Measurements from ENCODE around the gene SHC2. TPM values are rescaled to one million over a fixed set of nuclear protein-coding genes. Genes with fewer than 3 reads are reported as not detected.
"Not testable (repeated sequence)": the region's sequence is repeated elsewhere in the genome, so short reads cannot be mapped to it uniquely, and the experiment has no call there.

The SHC2 gene
- total RNA-seq, 2 experiments from 2014 or later: 0.40 to 0.53 TPM

- Mint-ChIP-seq H3K36me3 (peaks cover 12% of the 10 kb centered on the region), H3K4me1 (peaks cover 2% of the 10 kb centered on the region), H3K27ac (no peak overlapping the region), H3K9me3 (peaks cover 19% of the 10 kb centered on the region), H3K27me3 (peaks cover 8% of the 10 kb centered on the region), H3K4me3 (no peak overlapping the region)
- no peak for DNase-seq
- POLR2A ChIA-PET: no interaction called here
- ATAC-seq (ENCODE audit: low read depth): no peak
Observed at GRCh38 chr19:392375-392970, 68.4 kb downstream of the SHC2 start.

- POLR2A ChIA-PET: no interaction called here
- Mint-ChIP-seq H3K4me3 (no peak overlapping the region), H3K4me1 (peaks cover 2% of the 10 kb centered on the region), H3K36me3 (peaks cover 12% of the 10 kb centered on the region), H3K27ac (no peak overlapping the region), H3K9me3 (peaks cover 19% of the 10 kb centered on the region), H3K27me3 (peaks cover 10% of the 10 kb centered on the region)
- DNase-seq (no peak), ATAC-seq (ENCODE audit: low read depth) (no peak)
Observed at GRCh38 chr19:391726-392374, 69.0 kb downstream of the SHC2 start.

- Mint-ChIP-seq H3K36me3 (peaks cover 12% of the 10 kb centered on the region), H3K4me3 (no peak overlapping the region), H3K27me3 (peaks cover 16% of the 10 kb centered on the region), H3K4me1 (peaks cover 2% of the 10 kb centered on the region), H3K27ac (no peak overlapping the region), H3K9me3 (peaks cover 19% of the 10 kb centered on the region)
- ATAC-seq (ENCODE audit: low read depth) (no peak), DNase-seq (no peak)
- POLR2A ChIA-PET: no interaction called here
Observed at GRCh38 chr19:391207-391557, 69.7 kb downstream of the SHC2 start.

DNA sequence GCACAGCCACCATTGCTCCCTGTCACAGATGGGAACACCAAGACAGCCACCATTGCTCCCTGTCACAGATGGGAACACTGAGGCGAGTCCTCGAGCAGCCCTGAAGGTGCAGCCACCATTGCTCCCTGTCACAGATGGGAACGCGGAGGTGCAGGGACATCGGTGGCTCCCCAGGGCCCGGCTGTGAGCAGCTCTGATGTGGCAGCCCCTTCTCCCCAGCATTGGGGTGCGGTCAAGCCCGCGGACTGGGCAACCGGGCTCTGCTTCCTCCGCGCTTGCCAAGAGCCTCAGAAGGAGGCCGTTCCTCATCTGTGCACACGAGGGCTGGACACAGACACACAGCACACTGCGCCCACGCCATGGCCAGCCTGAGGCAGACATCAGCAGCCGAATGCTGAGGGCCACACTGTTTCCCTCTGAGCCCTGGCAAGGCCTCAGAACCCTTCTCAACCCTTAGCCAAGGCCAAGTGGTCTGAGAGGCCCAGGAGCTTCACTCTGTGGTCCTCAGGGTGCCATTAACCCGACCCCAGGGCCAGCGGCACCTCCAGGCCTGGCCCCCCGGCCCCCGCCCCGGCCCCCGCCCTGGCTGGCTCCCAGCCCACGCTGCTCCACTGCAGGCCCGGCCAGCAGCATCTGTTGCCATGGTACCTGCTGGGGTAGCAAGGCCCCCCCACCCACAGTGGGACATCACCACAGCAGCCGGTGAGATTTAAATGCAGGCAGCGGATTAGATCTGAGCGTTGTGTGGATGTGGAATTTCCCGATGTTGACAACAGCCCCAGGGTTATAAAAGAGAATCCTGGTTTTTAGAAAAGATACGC lies 70.2 kb downstream of the SHC2 start:
- Mint-ChIP-seq H3K36me3 (peaks cover 10% of the 10 kb centered on the region), H3K27me3 (peaks cover 22% of the 10 kb centered on the region), H3K4me3 (no peak overlapping the region), H3K27ac (no peak overlapping the region), H3K4me1 (peaks cover 2% of the 10 kb centered on the region), H3K9me3 (peaks cover 17% of the 10 kb centered on the region)
- ATAC-seq (ENCODE audit: low read depth) (no peak), DNase-seq (no peak)
- POLR2A ChIA-PET: no interaction called here

- H3K4me3 Mint-ChIP-seq: no peak overlapping the region
- POLR2A ChIA-PET: no interaction called here
- H3K9me3 Mint-ChIP-seq: peaks cover 13% of the 10 kb centered on the region
- peaks cover 6% of the 10 kb centered on the region for H3K36me3 Mint-ChIP-seq
- DNase-seq (no peak), ATAC-seq (ENCODE audit: low read depth) (no peak)
- H3K27ac Mint-ChIP-seq: no peak overlapping the region
- H3K27me3 Mint-ChIP-seq: peaks cover 28% of the 10 kb centered on the region
- H3K4me1 Mint-ChIP-seq: peaks cover 2% of the 10 kb centered on the region
Observed at GRCh38 chr19:389935-390289, 70.9 kb downstream of the SHC2 start.

GRCh38 chr19:389255-389934 lies 71.4 kb downstream of the SHC2 start:
- no peak overlapping the region for H3K4me3 Mint-ChIP-seq
- POLR2A ChIA-PET: no interaction called here
- peaks cover 31% of the 10 kb centered on the region for H3K27me3 Mint-ChIP-seq
- ATAC-seq (ENCODE audit: low read depth): no peak
- peaks cover 11% of the 10 kb centered on the region for H3K9me3 Mint-ChIP-seq
- peaks cover 2% of the 10 kb centered on the region for H3K4me1 Mint-ChIP-seq
- DNase-seq: no peak
- peaks cover 6% of the 10 kb centered on the region for H3K36me3 Mint-ChIP-seq
- H3K27ac Mint-ChIP-seq: no peak overlapping the region

DNA sequence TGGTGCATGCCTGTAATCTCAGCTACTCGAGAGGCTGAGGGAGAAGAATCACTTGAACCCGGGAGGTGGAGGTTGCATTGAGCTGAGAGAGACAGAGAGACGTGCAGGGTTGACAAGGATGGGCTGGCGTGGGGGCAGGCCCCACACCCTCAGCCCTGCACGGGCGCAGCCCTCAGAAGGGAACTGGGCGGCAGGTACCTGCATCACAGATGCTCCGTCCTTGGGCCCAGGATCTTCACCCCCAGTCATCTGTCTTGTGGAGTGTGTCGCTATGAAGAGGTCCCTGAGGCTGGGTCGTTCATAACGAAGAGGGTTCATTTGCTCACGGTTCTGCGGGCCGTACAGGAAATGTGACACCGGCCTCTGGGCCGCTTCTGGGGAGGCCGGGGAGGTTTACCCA lies 72.1 kb downstream of the SHC2 start:
- Mint-ChIP-seq H3K4me1 (no peaks in the 10 kb centered on the region), H3K27ac (no peak overlapping the region), H3K27me3 (peaks cover 38% of the 10 kb centered on the region), H3K4me3 (no peak overlapping the region), H3K9me3 (peaks cover 8% of the 10 kb centered on the region), H3K36me3 (peaks cover 5% of the 10 kb centered on the region)
- no peak for ATAC-seq (ENCODE audit: low read depth)
- POLR2A ChIA-PET: no interaction called here
- DNase-seq: no peak

- H3K27me3 Mint-ChIP-seq: peaks cover 45% of the 10 kb centered on the region
- ATAC-seq (ENCODE audit: low read depth) (no peak), DNase-seq (no peak)
- H3K4me1 Mint-ChIP-seq: peaks cover 4% of the 10 kb centered on the region
- no peak overlapping the region for H3K4me3 Mint-ChIP-seq
- POLR2A ChIA-PET: no interaction called here
- H3K9me3 Mint-ChIP-seq: peaks cover 3% of the 10 kb centered on the region
- no peaks in the 10 kb centered on the region for H3K36me3 Mint-ChIP-seq
- H3K27ac Mint-ChIP-seq: no peak overlapping the region
Observed at GRCh38 chr19:387777-388176, 73.1 kb downstream of the SHC2 start.

DNA sequence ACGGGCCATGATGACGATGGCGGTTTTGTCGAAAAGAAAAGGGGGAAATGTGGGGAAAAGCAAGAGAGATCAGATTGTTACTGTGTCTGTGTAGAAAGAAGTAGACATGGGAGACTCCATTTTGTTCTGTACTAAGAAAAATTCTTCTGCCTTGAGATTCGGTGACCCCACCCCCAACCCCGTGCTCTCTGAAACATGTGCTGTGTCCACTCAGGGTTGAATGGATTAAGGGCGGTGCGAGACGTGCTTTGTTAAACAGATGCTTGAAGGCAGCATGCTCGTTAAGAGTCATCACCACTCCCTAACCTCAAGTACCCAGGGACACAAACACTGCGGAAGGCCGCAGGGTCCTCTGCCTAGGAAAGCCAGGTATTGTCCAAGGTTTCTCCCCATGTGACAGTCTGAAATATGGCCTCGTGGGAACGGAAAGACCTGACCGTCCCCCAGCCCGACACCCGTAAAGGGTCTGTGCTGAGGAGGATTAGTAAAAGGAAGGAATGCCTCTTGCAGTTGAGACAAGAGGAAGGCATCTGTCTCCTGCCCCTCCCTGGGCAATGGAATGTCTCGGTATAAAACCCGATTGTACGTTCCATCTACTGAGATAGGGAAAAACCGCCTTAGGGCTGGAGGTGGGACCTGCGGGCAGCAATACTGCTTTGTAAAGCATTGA lies 74.1 kb downstream of the SHC2 start:
- H3K36me3 Mint-ChIP-seq; H3K27ac Mint-ChIP-seq; ATAC-seq (ENCODE audit: low read depth); H3K4me1 Mint-ChIP-seq; POLR2A ChIA-PET; H3K9me3 Mint-ChIP-seq; H3K4me3 Mint-ChIP-seq; DNase-seq: not testable (repeated sequence)
- H3K27me3 Mint-ChIP-seq: peaks cover 48% of the 10 kb centered on the region

- H3K4me3 Mint-ChIP-seq; ATAC-seq (ENCODE audit: low read depth); H3K9me3 Mint-ChIP-seq; H3K36me3 Mint-ChIP-seq; DNase-seq; POLR2A ChIA-PET; H3K4me1 Mint-ChIP-seq; H3K27ac Mint-ChIP-seq: not testable (repeated sequence)
- peaks cover 48% of the 10 kb centered on the region for H3K27me3 Mint-ChIP-seq
Observed at GRCh38 chr19:386189-386588, 74.6 kb downstream of the SHC2 start.

DNA sequence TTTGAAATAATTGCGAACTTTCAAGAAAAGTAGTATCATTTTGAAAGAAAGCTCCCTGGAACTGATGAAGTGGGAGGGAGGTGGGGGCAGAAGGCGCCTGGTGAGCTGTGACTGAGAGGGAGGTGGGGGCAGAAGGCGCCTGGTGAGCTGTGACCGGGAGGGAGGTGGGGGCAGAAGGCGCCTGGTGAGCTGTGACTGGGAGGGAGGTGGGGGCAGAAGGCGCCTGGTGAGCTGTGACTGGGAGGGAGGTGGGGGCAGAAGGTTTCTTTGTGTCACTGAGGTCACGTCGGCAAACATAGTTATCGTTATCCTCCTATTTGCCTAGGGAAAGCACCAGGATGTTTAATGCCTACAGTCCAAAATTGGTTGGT lies 76.0 kb downstream of the SHC2 start:
- peaks cover 2% of the 10 kb centered on the region for H3K9me3 Mint-ChIP-seq
- peaks cover 9% of the 10 kb centered on the region for H3K4me1 Mint-ChIP-seq
- ATAC-seq (ENCODE audit: low read depth) (no peak), DNase-seq (no peak)
- H3K27me3 Mint-ChIP-seq: peaks cover 48% of the 10 kb centered on the region
- no peak overlapping the region for H3K27ac Mint-ChIP-seq
- POLR2A ChIA-PET: interaction anchor here (1.4 kb wide), 1 partner anchor 122 kb away, joined by 3 read pairs; no protein-coding TSS in a partner anchor
- no peaks in the 10 kb centered on the region for H3K36me3 Mint-ChIP-seq
- no peak overlapping the region for H3K4me3 Mint-ChIP-seq

DNA sequence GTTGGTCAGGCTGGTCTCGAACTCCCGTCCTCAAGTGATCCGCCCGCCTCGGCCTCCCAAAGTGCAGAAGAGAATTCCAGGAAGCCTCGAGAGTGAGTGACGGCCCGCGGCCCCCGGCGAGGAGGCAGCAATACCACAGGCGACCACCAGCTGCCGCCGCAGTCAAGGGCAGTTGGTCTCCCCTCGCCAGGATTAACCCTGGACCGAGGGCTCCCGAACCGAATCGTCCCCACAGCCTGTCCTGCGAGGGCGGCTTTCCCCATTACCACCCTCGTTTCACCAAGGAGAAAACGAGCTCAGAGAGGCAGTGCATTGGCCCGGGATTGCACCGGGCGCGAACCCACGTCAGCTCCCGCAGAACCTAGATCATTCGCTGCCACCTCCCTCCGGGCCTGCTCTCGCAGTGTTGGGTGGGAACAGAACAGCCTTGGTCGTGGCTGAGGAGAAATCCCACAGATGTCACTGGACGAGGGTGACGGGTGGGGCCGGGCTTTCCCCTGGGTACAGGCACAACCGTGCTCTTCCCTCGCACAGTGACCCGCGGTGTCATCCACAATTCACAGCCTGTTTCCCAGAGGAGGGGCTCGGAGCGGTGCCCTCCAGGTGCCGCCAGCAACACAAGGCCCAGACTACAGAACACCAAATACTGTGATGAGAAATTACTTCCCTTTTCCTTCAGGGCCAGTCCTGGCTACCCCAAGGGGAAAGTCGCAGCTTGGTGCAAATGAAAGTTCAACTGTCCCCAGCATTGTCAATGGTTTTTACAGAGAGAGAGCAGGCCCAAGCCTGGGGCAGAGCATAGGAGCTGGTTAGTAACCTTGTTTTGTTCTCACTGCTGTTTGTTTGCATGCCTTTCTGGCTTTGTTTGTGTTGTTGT lies 76.7 kb downstream of the SHC2 start:
- peaks cover 48% of the 10 kb centered on the region for H3K27me3 Mint-ChIP-seq
- H3K4me3 Mint-ChIP-seq: no peak overlapping the region

More for the DNA sequence above, 76.7 kb downstream of the SHC2 start:
- POLR2A ChIA-PET: interaction anchor here (1.4 kb wide), 1 partner anchor 122 kb away, joined by 3 read pairs; no protein-coding TSS in a partner anchor
- Mint-ChIP-seq H3K9me3 (peaks cover 2% of the 10 kb centered on the region), H3K36me3 (no peaks in the 10 kb centered on the region), H3K4me1 (peaks cover 9% of the 10 kb centered on the region), H3K27ac (no peak overlapping the region)
- no peak for ATAC-seq (ENCODE audit: low read depth)
- DNase-seq: no peak
